KOPT-K1 (cell line): Measurements from ENCODE around the gene CPLX1.
"Not testable (repeated sequence)": the region's sequence is repeated elsewhere in the genome, so short reads cannot be mapped to it uniquely, and the experiment has no call there.

Experiments used
- H3K27ac ChIP-seq: fragments of 200-600 bp; sonication (generic); 2 replicates; pipeline ENCODE4 v1.5.1; 2016; ENCODE audit warnings: antibody characterized with exemption, mild to moderate bottlenecking, low read depth, low read length; ENCODE audit not compliant: poor library complexity, severe bottlenecking
- H3K36me3 ChIP-seq: fragments of 200-600 bp; sonication (generic); 2 replicates; pipeline ENCODE4 v1.5.1; 2017; ENCODE audit warnings: antibody characterized with exemption, mild to moderate bottlenecking, low read length, moderate library complexity; ENCODE audit not compliant: insufficient read depth
- H3K9me3 ChIP-seq: fragments of 200-600 bp; sonication (generic); 2 replicates; pipeline ENCODE4 v1.5.1; 2017; ENCODE audit warnings: antibody characterized with exemption, low read length, mild to moderate bottlenecking; ENCODE audit not compliant: insufficient read depth, poor library complexity, severe bottlenecking

The CPLX1 gene

GRCh38 chr4:774419-775092 lies 51.4 kb downstream of the CPLX1 start:
- not testable (repeated sequence) for H3K9me3 ChIP-seq, H3K27ac ChIP-seq
- peaks cover 98% of the 10 kb centered on the region for H3K36me3 ChIP-seq

- Histone ChIP-seq H3K27ac (no peak overlapping the region), H3K9me3 (no peaks in the 10 kb centered on the region), H3K36me3 (peaks cover 98% of the 10 kb centered on the region)
Measured at GRCh38 chr4:773214-773613, 52.7 kb downstream of the CPLX1 start.

GRCh38 chr4:772776-773175 lies 53.2 kb downstream of the CPLX1 start:
- Histone ChIP-seq H3K27ac (no peak overlapping the region), H3K9me3 (no peaks in the 10 kb centered on the region), H3K36me3 (peaks cover 98% of the 10 kb centered on the region)

GRCh38 chr4:772118-772517 lies 53.8 kb downstream of the CPLX1 start:
- H3K9me3 ChIP-seq: no peaks in the 10 kb centered on the region
- H3K27ac ChIP-seq: no peak overlapping the region
- peaks cover 98% of the 10 kb centered on the region for H3K36me3 ChIP-seq

- Histone ChIP-seq H3K36me3 (peaks cover 98% of the 10 kb centered on the region), H3K27ac (no peak overlapping the region), H3K9me3 (no peaks in the 10 kb centered on the region)
Measured at GRCh38 chr4:771464-771863, 54.5 kb downstream of the CPLX1 start.

- H3K36me3 ChIP-seq: peaks cover 98% of the 10 kb centered on the region
- no peaks in the 10 kb centered on the region for H3K9me3 ChIP-seq
- H3K27ac ChIP-seq: no peak overlapping the region
Measured at GRCh38 chr4:770022-770421, 55.9 kb downstream of the CPLX1 start.

GRCh38 chr4:769511-769910 lies 56.4 kb downstream of the CPLX1 start:
- H3K27ac ChIP-seq: no peak overlapping the region
- H3K9me3 ChIP-seq: no peaks in the 10 kb centered on the region
- H3K36me3 ChIP-seq: peaks cover 98% of the 10 kb centered on the region

GRCh38 chr4:768995-769394 lies 56.9 kb downstream of the CPLX1 start:
- H3K9me3 ChIP-seq: no peaks in the 10 kb centered on the region
- peaks cover 98% of the 10 kb centered on the region for H3K36me3 ChIP-seq
- no peak overlapping the region for H3K27ac ChIP-seq

GRCh38 chr4:768076-768475 lies 57.9 kb downstream of the CPLX1 start:
- Histone ChIP-seq H3K36me3 (peaks cover 98% of the 10 kb centered on the region), H3K27ac (no peak overlapping the region), H3K9me3 (no peaks in the 10 kb centered on the region)

- Histone ChIP-seq H3K36me3 (peaks cover 99% of the 10 kb centered on the region), H3K9me3 (no peaks in the 10 kb centered on the region), H3K27ac (no peak overlapping the region)
Measured at GRCh38 chr4:766559-767283, 59.2 kb downstream of the CPLX1 start.

- Histone ChIP-seq H3K36me3 (peaks cover 99% of the 10 kb centered on the region), H3K27ac (no peak overlapping the region), H3K9me3 (no peaks in the 10 kb centered on the region)
Measured at GRCh38 chr4:766152-766515, 59.8 kb downstream of the CPLX1 start.

GRCh38 chr4:764405-765169 lies 61.3 kb downstream of the CPLX1 start:
- peaks cover 98% of the 10 kb centered on the region for H3K36me3 ChIP-seq
- no peaks in the 10 kb centered on the region for H3K9me3 ChIP-seq
- no peak overlapping the region for H3K27ac ChIP-seq

GRCh38 chr4:763922-764321 lies 62.0 kb downstream of the CPLX1 start:
- H3K36me3 ChIP-seq: peaks cover 92% of the 10 kb centered on the region
- no peak overlapping the region for H3K27ac ChIP-seq
- no peaks in the 10 kb centered on the region for H3K9me3 ChIP-seq

- Histone ChIP-seq H3K27ac (no peak overlapping the region), H3K36me3 (peaks cover 86% of the 10 kb centered on the region), H3K9me3 (no peaks in the 10 kb centered on the region)
Measured at GRCh38 chr4:763191-763810, 62.6 kb downstream of the CPLX1 start.
